A673 (cell line): Measurements from ENCODE around the gene ATAD5.

ENCODE experiments used
- EZH2 ChIP-seq: fragments of 200-600 bp; sonication (generic); IDR thresholded peaks from 2 replicates; pipeline ENCODE4 v1.6.1; 2017; ENCODE audit warnings: borderline replicate concordance, low read depth, mild to moderate bottlenecking, mixed read lengths, antibody characterized with exemption, low read length; ENCODE audit not compliant: poor library complexity, severe bottlenecking
- TF ChIP-seq, protein P1 (sequence below): fragments of 300-800, 200-600 bp; sonication (generic); conservative IDR thresholded peaks from 2 replicates; pipeline ENCODE4 v1.5.1; 2017; ENCODE audit warnings: low read depth, mild to moderate bottlenecking, antibody characterized with exemption, low read length, moderate library complexity, mixed read lengths

DNA sequence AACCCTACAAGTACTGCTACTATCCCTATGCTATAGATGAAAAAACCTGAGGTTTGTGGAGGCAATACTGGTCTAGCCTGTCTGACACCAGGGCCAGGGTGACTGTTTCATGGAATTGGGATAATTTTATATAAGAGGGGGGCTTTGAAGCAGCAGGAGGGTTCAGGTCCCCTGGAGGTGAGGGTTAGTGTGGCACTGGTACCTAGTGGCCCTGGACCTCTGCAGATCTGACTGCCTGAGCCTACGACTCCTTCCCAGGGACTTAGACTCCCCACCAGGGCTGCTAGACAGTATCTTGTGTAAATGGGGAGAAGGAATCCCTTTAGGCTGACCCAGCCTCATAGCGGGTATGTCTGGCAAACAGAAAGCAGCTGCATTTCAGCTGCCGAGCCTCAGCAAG is 96.8 kb downstream of the ATAD5 start:
- TF ChIP-seq, protein P1, sequence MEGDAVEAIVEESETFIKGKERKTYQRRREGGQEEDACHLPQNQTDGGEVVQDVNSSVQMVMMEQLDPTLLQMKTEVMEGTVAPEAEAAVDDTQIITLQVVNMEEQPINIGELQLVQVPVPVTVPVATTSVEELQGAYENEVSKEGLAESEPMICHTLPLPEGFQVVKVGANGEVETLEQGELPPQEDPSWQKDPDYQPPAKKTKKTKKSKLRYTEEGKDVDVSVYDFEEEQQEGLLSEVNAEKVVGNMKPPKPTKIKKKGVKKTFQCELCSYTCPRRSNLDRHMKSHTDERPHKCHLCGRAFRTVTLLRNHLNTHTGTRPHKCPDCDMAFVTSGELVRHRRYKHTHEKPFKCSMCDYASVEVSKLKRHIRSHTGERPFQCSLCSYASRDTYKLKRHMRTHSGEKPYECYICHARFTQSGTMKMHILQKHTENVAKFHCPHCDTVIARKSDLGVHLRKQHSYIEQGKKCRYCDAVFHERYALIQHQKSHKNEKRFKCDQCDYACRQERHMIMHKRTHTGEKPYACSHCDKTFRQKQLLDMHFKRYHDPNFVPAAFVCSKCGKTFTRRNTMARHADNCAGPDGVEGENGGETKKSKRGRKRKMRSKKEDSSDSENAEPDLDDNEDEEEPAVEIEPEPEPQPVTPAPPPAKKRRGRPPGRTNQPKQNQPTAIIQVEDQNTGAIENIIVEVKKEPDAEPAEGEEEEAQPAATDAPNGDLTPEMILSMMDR, result no peak
- no peak for TF ChIP-seq EZH2
